Trophoblast cell (in vitro differentiated cells and primary cell): ENCODE data around the gene TECPR1.
A peak's percentile ranks its signal among the peaks of the same experiment; 100 is the strongest.

Experiments used
- DNase-seq, 2 donors: peaks; one replicate each; pipeline ENCODE4 v3.0.0-alpha.2; 2016
- H2AFZ ChIP-seq: 2 replicates; pipeline ENCODE4 v1.6.1; 2013; ENCODE audit warnings: low read length, moderate library complexity, mild to moderate bottlenecking; ENCODE audit not compliant: insufficient read depth, poor library complexity
- H2AK5ac ChIP-seq: 2 replicates; pipeline ENCODE4 v1.6.1; 2013; ENCODE audit warnings: mild to moderate bottlenecking, low read length
- H2BK120ac ChIP-seq: 2 replicates; pipeline ENCODE4 v1.6.1; 2013; ENCODE audit warnings: low read length, mild to moderate bottlenecking, moderate library complexity; ENCODE audit not compliant: insufficient read depth, poor library complexity
- H2BK12ac ChIP-seq: 2 replicates; pipeline ENCODE4 v1.6.1; 2013; ENCODE audit warnings: mild to moderate bottlenecking, low read length, moderate library complexity
- H2BK5ac ChIP-seq: 2 replicates; pipeline ENCODE4 v1.6.1; 2013; ENCODE audit warnings: low read length, low read depth, moderate library complexity, mild to moderate bottlenecking; ENCODE audit not compliant: poor library complexity
- H3K14ac ChIP-seq: 2 replicates; pipeline ENCODE4 v1.6.1; 2013; ENCODE audit warnings: mild to moderate bottlenecking, low read length
- H3K18ac ChIP-seq: 2 replicates; pipeline ENCODE4 v1.6.1; 2013; ENCODE audit warnings: mild to moderate bottlenecking, low read length
- H3K23ac ChIP-seq: 2 replicates; pipeline ENCODE4 v1.6.1; 2013; ENCODE audit warnings: low read length
- H3K27ac ChIP-seq: 2 replicates; pipeline ENCODE4 v1.5.1; 2013; ENCODE audit warnings: low read depth, mild to moderate bottlenecking, inconsistent platforms, low read length, moderate library complexity
- H3K27me3 ChIP-seq: 2 replicates; pipeline ENCODE4 v1.6.1; 2013; ENCODE audit warnings: inconsistent platforms, mild to moderate bottlenecking, low read length, moderate library complexity; ENCODE audit not compliant: insufficient read depth
- H3K36me3 ChIP-seq, 2 experiments: 1 replicate in 1 of 2; 2 replicates in 1 of 2; pipeline ENCODE4 v1.6.1; 2013; ENCODE audit warnings: low read length in 2 of 2, mild to moderate bottlenecking in 2 of 2, moderate library complexity in 1 of 2; ENCODE audit not compliant: insufficient read depth in 2 of 2, control insufficient read depth in 1 of 2
- H3K4ac ChIP-seq: 2 replicates; pipeline ENCODE4 v1.6.1; 2013; ENCODE audit warnings: low read depth, mild to moderate bottlenecking, low read length, moderate library complexity
- H3K4me1 ChIP-seq, 2 experiments: 1 replicate in 1 of 2; 2 replicates in 1 of 2; pipeline ENCODE4 v1.6.1; 2013; ENCODE audit warnings: low read length in 2 of 2, mild to moderate bottlenecking in 2 of 2, moderate library complexity in 1 of 2; ENCODE audit not compliant: insufficient read depth in 2 of 2, control insufficient read depth in 1 of 2
- H3K4me2 ChIP-seq: 2 replicates; pipeline ENCODE4 v1.6.1; 2013; ENCODE audit warnings: inconsistent platforms, mild to moderate bottlenecking, low read length, moderate library complexity
- H3K4me3 ChIP-seq: 2 replicates; pipeline ENCODE4 v1.5.1; 2013; ENCODE audit warnings: mild to moderate bottlenecking, low read depth, low read length, inconsistent platforms
- H3K79me1 ChIP-seq: one replicate; pipeline ENCODE4 v1.6.1; 2013; ENCODE audit warnings: low read length
- H3K79me2 ChIP-seq: 2 replicates; pipeline ENCODE4 v1.6.1; 2013; ENCODE audit warnings: low read length, mild to moderate bottlenecking; ENCODE audit not compliant: control insufficient read depth, insufficient read depth, poor library complexity
- H3K9ac ChIP-seq: 2 replicates; pipeline ENCODE4 v1.6.1; 2013; ENCODE audit warnings: mild to moderate bottlenecking, low read length
- H3K9me3 ChIP-seq: 2 replicates; pipeline ENCODE4 v1.6.1; 2013; ENCODE audit warnings: low read depth, mild to moderate bottlenecking, control low read depth, inconsistent platforms, low read length; ENCODE audit not compliant: insufficient read depth
- H4K12ac ChIP-seq: 2 replicates; pipeline ENCODE4 v1.6.1; 2013; ENCODE audit warnings: low read depth, mild to moderate bottlenecking, low read length, moderate library complexity
- H4K8ac ChIP-seq: 2 replicates; pipeline ENCODE4 v1.6.1; 2013; ENCODE audit warnings: low read depth, mild to moderate bottlenecking, low read length, moderate library complexity
- H4K91ac ChIP-seq: one replicate; pipeline ENCODE4 v1.6.1; 2013; ENCODE audit warnings: low read depth, mild to moderate bottlenecking, low read length, moderate library complexity
- WGBS: extraction: QIAGEN DNeasy Blood & Tissue Kit; methylation state at CpG from one replicate; pipeline ENCODE4 v1.1.7; 2013; ENCODE audit warnings: missing lambda C conversion rate; ENCODE audit not compliant: insufficient read length, insufficient coverage; ENCODE audit errors: extremely low coverage; 5-methylcytosine and 5-hydroxymethylcytosine counted together

The TECPR1 gene

DNA sequence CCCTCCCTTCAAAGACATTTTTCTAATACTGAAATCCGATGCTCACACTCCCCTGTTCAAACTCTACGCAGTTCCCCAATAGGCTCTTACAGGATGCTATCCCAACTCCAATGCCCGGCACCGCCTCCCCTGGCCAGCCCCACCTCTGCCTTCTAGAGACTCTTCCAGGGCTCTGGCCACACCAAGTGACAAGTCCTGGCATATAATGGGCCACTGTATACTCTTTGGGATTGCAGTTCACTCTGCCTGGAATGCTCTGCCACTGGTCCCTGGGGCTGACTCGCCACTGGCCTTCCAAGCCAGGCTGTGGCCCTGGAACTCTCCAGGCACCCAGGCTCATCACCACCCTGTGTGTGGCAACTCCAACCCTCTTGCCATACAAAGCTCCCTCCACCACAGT, 26.4 kb upstream of the TECPR1 start:
- Histone ChIP-seq H4K12ac (no peak overlapping the region), H3K36me3 (peaks cover 2 to 5% of the 10 kb centered on the region in 2 experiments), H2BK5ac (no peak overlapping the region), H3K4me2 (no peak overlapping the region), H3K4me1 (peaks cover 6 to 14% of the 10 kb centered on the region in 2 experiments), H3K23ac (no peak overlapping the region), H3K9ac (no peak overlapping the region), H3K9me3 (no peaks in the 10 kb centered on the region), H3K79me1 (peaks cover 13% of the 10 kb centered on the region), H3K4ac (no peak overlapping the region), H3K14ac (no peak overlapping the region), H3K79me2 (peaks cover 17% of the 10 kb centered on the region), H3K18ac (no peak overlapping the region), H3K27me3 (no peaks in the 10 kb centered on the region), H2AFZ (no peak overlapping the region), H4K91ac (no peak overlapping the region), H2BK12ac (no peak overlapping the region), H2BK120ac (no peak overlapping the region), H3K27ac (no peak overlapping the region), H4K8ac (no peak overlapping the region), H3K4me3 (no peak overlapping the region), H2AK5ac (no peak overlapping the region)
- DNase-seq: no peak
- WGBS: no CpG with 5 or more reads among the region's 5 CpGs

DNA sequence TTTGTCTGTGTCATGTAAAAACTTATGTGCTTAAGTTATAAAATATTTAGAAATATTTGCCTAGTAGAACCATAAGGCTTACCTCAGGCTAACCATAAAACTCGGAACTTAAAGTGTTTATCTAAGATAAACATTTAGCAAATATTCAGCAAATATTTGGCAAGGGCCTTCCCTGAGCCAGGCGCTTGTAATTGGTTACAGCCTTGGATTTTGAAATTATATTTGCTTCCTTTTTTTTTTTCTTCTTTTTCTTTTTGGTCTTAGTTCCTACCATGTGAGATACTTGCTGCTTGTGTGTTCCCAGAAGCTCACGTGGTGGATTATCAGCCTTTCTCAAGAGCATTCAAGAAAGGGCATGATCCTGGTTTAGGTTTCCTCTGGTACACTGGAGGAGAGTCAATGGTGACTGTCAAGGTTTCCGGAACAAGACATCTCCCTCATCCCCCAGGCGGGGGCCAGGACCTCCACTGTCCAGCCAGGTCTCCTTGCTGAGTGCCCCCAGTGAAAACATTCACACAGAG, 24.3 kb upstream of the TECPR1 start:
- Histone ChIP-seq H4K91ac (no peak overlapping the region), H3K79me1 (no peaks in the 10 kb centered on the region), H3K9ac (no peak overlapping the region), H3K27me3 (no peaks in the 10 kb centered on the region), H3K36me3 (no peaks in the 10 kb centered on the region), H3K18ac (no peak overlapping the region), H3K23ac (no peak overlapping the region), H3K27ac (no peak overlapping the region), H2BK12ac (no peak overlapping the region), H2AK5ac (no peak overlapping the region), H4K12ac (no peak overlapping the region), H3K14ac (no peak overlapping the region), H2BK5ac (no peak overlapping the region), H2AFZ (no peak overlapping the region), H3K4me1 (peaks cover 0 to 3% of the 10 kb centered on the region in 2 experiments), H3K79me2 (no peaks in the 10 kb centered on the region), H4K8ac (no peak overlapping the region), H3K4me3 (no peak overlapping the region), H3K4ac (no peak overlapping the region), H3K9me3 (no peaks in the 10 kb centered on the region), H2BK120ac (no peak overlapping the region), H3K4me2 (no peak overlapping the region)
- DNase-seq: no peak
- no CpG with 5 or more reads among the region's 5 CpGs for WGBS

DNA sequence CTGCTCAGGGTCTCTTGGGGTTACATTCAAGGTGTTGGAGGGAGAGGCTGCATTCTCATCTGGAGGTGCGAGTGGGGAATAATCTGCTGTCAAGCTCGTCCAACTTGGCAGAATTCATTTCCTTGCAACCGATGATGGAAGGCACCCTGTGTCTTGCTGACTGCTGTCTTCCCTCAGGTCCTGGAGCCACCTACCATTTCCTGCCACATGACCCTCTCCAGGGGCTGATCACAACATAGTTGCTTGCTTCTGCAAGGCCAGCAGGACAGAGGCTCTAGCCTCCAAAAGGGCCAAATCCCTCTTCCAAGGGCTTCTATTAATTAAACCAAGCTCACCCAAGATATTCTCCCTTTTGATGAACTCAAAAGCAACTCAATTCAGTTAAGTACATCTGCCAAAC, 15.3 kb upstream of the TECPR1 start:
- Histone ChIP-seq H3K14ac (no peak overlapping the region), H3K27me3 (no peaks in the 10 kb centered on the region), H3K27ac (no peak overlapping the region), H3K9me3 (no peaks in the 10 kb centered on the region), H3K18ac (no peak overlapping the region), H3K4me1 (peaks cover 2 to 5% of the 10 kb centered on the region in 2 experiments), H3K79me2 (no peaks in the 10 kb centered on the region), H3K4me2 (no peak overlapping the region), H3K9ac (no peak overlapping the region), H3K36me3 (peaks cover 0 to 3% of the 10 kb centered on the region in 2 experiments), H4K12ac (no peak overlapping the region), H3K4me3 (no peak overlapping the region), H2BK120ac (peak overlapping the region; percentile 27), H2BK5ac (no peak overlapping the region), H3K79me1 (peaks cover 2% of the 10 kb centered on the region), H3K23ac (no peak overlapping the region), H3K4ac (no peak overlapping the region), H4K8ac (no peak overlapping the region), H2BK12ac (peak overlapping the region; percentile 50), H2AFZ (no peak overlapping the region), H2AK5ac (no peak overlapping the region), H4K91ac (no peak overlapping the region)
- no CpG with 5 or more reads among the region's 3 CpGs for WGBS
- DNase-seq: no peak

DNA sequence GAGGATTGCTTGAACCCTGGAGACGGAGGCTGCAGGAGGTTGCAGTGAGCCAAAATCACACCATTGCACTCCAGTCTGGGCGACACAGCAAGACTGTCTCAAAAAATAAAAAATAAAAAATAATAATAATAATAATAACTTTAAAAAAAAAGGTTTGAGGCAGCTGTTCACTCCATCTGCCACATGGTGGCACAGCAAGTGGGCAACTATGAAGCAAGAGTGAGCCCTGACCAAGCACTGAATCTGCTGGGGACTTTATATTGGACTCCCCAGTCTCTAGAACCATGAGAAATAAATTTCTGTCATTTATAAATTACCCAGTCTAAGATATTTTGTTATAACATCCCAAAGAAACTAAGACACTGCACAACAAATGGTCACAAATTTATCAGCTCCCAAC, 14.8 kb upstream of the TECPR1 start:
- Histone ChIP-seq H3K23ac (no peak overlapping the region), H2AK5ac (no peak overlapping the region), H3K79me2 (no peaks in the 10 kb centered on the region), H4K12ac (no peak overlapping the region), H3K4me3 (no peak overlapping the region), H3K4me2 (no peak overlapping the region), H2BK12ac (peak overlapping the region; percentile 50), H2AFZ (no peak overlapping the region), H2BK120ac (peak overlapping the region; percentile 27), H3K4me1 (peaks cover 2 to 5% of the 10 kb centered on the region in 2 experiments), H3K27me3 (no peaks in the 10 kb centered on the region), H4K8ac (no peak overlapping the region), H3K36me3 (peaks cover 0 to 3% of the 10 kb centered on the region in 2 experiments), H3K27ac (no peak overlapping the region), H3K9ac (no peak overlapping the region), H4K91ac (no peak overlapping the region), H2BK5ac (no peak overlapping the region), H3K14ac (no peak overlapping the region), H3K18ac (no peak overlapping the region), H3K9me3 (no peaks in the 10 kb centered on the region), H3K4ac (no peak overlapping the region), H3K79me1 (peaks cover 2% of the 10 kb centered on the region)
- no peak for DNase-seq
- no CpG with 5 or more reads among the region's 2 CpGs for WGBS
